Measurements from ENCODE around the gene SOHLH1. TPM values are rescaled to one million over a fixed set of nuclear protein-coding genes. Genes with fewer than 3 reads are reported as not detected.

The SOHLH1 gene
- total RNA-seq, 3 donors from 2014 or later, result not detected

GRCh38 chr9:135664266-135664665 lies 35.0 kb downstream of the SOHLH1 start:
- peaks cover 0 to 47% of the 10 kb centered on the region in 2 donors for H3K27me3 ChIP-seq
- H3K36me3 ChIP-seq, result no peaks in the 10 kb centered on the region
- no peaks in the 10 kb centered on the region for H3K4me1 ChIP-seq
- intact Hi-C loops (cut with DNase I; ENCODE audit: low total_unique reads), result no loop called here
- H3K4me3 ChIP-seq, result no peak overlapping the region
- peak in 1 of 2 donors; percentile 25 for DNase-seq (ENCODE audit: low spot score in 2 of 2)
- H3K27ac ChIP-seq, result no peak overlapping the region
- TF ChIP-seq POLR2A (IDR thresholded peaks at IDR 0.05) (no peak), POLR2AphosphoS5 (IDR thresholded peaks at IDR 0.05) (no peak), CTCF (IDR thresholded peaks at IDR 0.05) (no peak)
- peaks cover 3 to 11% of the 10 kb centered on the region in 2 donors for H3K9me3 ChIP-seq

DNA sequence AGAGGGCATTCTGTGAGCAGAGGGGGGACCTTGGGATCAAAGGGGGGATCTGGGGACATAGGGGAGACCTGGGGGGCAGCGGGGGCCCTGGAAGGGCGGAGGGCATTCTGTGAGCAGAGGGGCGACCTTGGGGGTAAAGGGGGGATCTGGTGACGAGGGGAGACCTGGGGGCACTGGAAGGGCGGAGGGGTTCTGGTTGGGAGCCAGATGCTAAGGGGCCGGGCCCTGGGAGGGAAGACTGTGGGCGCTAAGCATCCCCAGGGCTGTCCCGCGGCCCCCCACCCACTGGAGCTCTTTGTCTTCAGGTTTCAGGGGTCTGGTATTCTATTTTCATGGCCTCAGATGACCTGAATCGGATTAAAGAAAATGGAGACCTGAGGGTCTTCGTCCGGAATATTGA lies 35.4 kb downstream of the SOHLH1 start:
- Histone ChIP-seq H3K27me3 (peaks cover 0 to 47% of the 10 kb centered on the region in 2 donors), H3K4me1 (no peaks in the 10 kb centered on the region), H3K4me3 (no peak overlapping the region), H3K27ac (no peak overlapping the region), H3K9me3 (peaks cover 3 to 7% of the 10 kb centered on the region in 2 donors), H3K36me3 (no peaks in the 10 kb centered on the region)
- intact Hi-C loops (cut with DNase I; ENCODE audit: low total_unique reads), result no loop called here
- TF ChIP-seq POLR2AphosphoS5 (IDR thresholded peaks at IDR 0.05) (no peak), POLR2A (IDR thresholded peaks at IDR 0.05) (no peak), CTCF (IDR thresholded peaks at IDR 0.05) (no peak)
- peak in 1 of 2 donors; percentile 35 for DNase-seq (ENCODE audit: low spot score in 2 of 2)

DNA sequence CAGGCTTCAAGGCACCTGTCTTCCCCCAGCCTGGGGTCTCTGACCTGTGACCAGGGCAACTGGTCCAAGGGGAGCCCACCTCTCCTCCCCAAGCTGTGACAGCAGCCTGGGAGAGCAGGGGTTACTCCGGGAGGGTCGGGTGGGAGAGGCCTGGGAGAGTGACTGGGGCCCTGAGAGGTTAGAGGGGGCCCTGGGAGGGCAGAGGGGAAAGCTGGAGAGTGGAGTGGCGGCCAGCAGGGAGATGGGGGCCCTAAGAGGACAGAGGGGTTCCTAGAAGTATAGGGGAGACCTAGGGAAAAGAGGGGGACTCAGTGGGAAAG lies 35.9 kb downstream of the SOHLH1 start:
- no peak for DNase-seq (ENCODE audit: low spot score in 2 of 2)
- TF ChIP-seq POLR2AphosphoS5 (IDR thresholded peaks at IDR 0.05) (no peak), CTCF (IDR thresholded peaks at IDR 0.05) (no peak), POLR2A (IDR thresholded peaks at IDR 0.05) (no peak)
- Histone ChIP-seq H3K9me3 (peaks cover 3% of the 10 kb centered on the region in 2 donors), H3K27ac (no peak overlapping the region), H3K4me1 (no peaks in the 10 kb centered on the region), H3K36me3 (no peaks in the 10 kb centered on the region), H3K4me3 (no peak overlapping the region), H3K27me3 (peaks cover 0 to 47% of the 10 kb centered on the region in 2 donors)
- intact Hi-C loops (cut with DNase I; ENCODE audit: low total_unique reads), result no loop called here

DNA sequence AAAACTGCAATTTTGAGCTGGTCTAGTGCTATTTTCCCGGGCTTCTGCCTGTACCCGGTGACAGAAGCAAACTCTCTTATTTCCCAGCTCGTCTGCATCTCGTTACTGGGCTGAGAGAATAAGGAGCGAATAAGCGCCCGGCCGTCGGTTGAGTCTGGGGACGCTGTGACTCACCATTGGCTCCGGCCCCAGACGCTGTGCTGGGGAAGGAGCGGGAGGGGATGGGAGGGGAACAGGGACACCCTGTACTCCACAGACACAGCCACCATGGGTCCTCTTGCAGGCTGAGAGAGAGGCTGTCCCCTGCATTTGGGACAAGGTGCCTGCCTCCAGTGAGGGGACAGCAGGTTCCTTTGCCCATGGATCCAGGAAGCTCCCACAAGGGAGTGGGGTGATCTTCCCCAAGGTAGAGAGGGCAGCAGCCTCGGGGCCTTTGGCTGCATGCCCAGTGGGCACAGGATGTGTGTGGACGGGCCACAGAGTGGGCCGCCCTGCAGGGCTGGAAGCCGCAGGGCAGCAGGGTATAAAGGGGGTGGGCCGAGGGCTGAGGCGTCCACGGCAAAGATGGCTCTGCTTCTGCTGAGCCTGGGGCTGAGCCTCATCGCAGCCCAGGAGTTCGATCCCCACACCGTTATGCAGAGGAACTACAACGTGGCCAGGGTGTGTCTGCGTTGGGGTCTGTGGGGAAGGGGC lies 36.4 kb downstream of the SOHLH1 start, which contains the start of gene LCN9:
Gene LCN9 (plus strand): TSS at position 552 of the 693 bp plus-strand sequence. CDS start 13 bp downstream, at position 565.
- Histone ChIP-seq H3K27me3 (peaks cover 0 to 47% of the 10 kb centered on the region in 2 donors), H3K4me1 (no peaks in the 10 kb centered on the region), H3K9me3 (peaks cover 0 to 3% of the 10 kb centered on the region in 2 donors), H3K36me3 (no peaks in the 10 kb centered on the region), H3K27ac (no peak within 1 kb of the TSS), H3K4me3 (no peak within 1 kb of the TSS)
- DNase-seq (ENCODE audit: low spot score in 2 of 2), result peak in 1 of 2 donors; percentile 33
- no peak for TF ChIP-seq CTCF (IDR thresholded peaks at IDR 0.05)
- TF ChIP-seq POLR2A (IDR thresholded peaks at IDR 0.05), result no peak
- no peak for TF ChIP-seq POLR2AphosphoS5 (IDR thresholded peaks at IDR 0.05)
- intact Hi-C loops (cut with DNase I; ENCODE audit: low total_unique reads), result no loop called here

DNA sequence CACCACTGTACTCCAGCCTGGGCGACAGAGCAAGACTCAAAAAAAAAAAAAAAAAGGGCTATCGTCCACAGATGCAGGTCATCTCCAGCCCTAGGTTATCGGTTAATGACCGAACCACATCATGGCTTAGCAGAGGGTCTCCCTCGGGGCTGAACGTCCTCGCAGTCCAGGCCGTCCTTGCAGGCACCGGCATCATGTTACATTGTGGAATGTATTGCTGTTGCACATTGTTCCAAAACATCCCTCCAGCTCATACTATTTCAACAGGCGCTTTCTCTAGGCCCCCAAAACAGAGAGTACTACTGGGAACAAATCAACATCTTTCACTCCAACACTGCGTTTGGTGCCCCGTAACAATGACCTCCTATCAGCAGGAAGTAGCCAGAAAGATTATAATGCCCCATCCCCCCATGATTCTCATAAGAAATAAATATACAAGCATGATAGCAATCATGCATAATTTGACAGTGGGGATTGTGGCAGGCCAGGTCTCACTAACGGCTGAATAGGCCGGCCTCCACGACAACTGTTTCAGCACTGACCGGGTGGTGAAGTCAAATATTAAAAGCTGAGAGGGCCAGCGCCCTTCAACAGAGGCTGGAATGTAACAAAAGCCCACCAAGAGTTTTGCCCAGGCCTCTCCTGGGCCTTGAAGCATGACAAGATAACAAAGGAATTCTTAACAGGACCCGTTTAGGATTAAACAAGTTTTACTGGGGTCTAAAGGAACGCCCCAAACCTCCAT lies 37.3 kb downstream of the SOHLH1 start:
- no peaks in the 10 kb centered on the region for H3K36me3 ChIP-seq
- DNase-seq (ENCODE audit: low spot score in 2 of 2), result no peak
- peaks cover 0 to 3% of the 10 kb centered on the region in 2 donors for H3K9me3 ChIP-seq
- TF ChIP-seq POLR2A (IDR thresholded peaks at IDR 0.05), result no peak
- no peak for TF ChIP-seq CTCF (IDR thresholded peaks at IDR 0.05)
- no peak for TF ChIP-seq POLR2AphosphoS5 (IDR thresholded peaks at IDR 0.05)
- no peak overlapping the region for H3K4me3 ChIP-seq
- no peaks in the 10 kb centered on the region for H3K4me1 ChIP-seq
- intact Hi-C loops (cut with DNase I; ENCODE audit: low total_unique reads), result no loop called here
- H3K27ac ChIP-seq, result no peak overlapping the region
- H3K27me3 ChIP-seq, result peaks cover 0 to 43% of the 10 kb centered on the region in 2 donors
